NB4 (cell line): ENCODE results near the gene CPEB2.

ENCODE experiments used
- MYC ChIP-seq: IDR thresholded peaks from 2 replicates; pipeline ENCODE4 v1.6.1; 2011; ENCODE audit warnings: low read depth, low read length
- POLR2A ChIP-seq: IDR thresholded peaks from 2 replicates; pipeline ENCODE4 v1.6.1; 2011; ENCODE audit warnings: mild to moderate bottlenecking; ENCODE audit not compliant: insufficient read length; ENCODE audit errors: extremely low read depth
- TF ChIP-seq, protein P1 (sequence below): IDR thresholded peaks from one replicate; pipeline ENCODE4 v1.5.1; 2012; ENCODE audit warnings: low read depth, low read length
- TF ChIP-seq, protein P2 (sequence below): IDR thresholded peaks from 2 replicates; pipeline ENCODE4 v1.6.1; 2011; ENCODE audit warnings: low read depth, low read length

DNA sequence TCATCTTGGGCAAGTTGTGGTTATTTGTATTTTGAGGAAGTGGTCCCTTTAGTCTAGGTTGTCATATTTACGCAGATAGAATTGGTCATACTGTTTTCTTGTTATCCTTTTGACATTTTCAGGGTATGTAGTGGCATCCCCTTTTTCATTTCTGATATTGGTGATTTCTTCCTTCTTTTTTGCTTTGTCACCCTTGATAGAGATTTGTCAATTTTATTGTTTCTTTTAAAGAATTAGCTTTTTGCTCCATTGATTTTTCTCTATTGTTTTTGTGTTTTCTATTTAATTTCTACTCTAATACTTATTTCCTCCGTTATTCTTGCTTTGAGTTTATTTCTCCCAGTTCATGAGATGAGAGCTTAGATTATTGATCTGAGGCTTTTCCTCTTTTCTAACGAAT is 87.7 kb downstream of the CPEB2 start:
- TF ChIP-seq POLR2A (no peak), MYC (no peak)
- TF ChIP-seq, protein P1, sequence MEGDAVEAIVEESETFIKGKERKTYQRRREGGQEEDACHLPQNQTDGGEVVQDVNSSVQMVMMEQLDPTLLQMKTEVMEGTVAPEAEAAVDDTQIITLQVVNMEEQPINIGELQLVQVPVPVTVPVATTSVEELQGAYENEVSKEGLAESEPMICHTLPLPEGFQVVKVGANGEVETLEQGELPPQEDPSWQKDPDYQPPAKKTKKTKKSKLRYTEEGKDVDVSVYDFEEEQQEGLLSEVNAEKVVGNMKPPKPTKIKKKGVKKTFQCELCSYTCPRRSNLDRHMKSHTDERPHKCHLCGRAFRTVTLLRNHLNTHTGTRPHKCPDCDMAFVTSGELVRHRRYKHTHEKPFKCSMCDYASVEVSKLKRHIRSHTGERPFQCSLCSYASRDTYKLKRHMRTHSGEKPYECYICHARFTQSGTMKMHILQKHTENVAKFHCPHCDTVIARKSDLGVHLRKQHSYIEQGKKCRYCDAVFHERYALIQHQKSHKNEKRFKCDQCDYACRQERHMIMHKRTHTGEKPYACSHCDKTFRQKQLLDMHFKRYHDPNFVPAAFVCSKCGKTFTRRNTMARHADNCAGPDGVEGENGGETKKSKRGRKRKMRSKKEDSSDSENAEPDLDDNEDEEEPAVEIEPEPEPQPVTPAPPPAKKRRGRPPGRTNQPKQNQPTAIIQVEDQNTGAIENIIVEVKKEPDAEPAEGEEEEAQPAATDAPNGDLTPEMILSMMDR, result no peak
- TF ChIP-seq, protein P2, sequence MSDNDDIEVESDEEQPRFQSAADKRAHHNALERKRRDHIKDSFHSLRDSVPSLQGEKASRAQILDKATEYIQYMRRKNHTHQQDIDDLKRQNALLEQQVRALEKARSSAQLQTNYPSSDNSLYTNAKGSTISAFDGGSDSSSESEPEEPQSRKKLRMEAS, result no peak
